Lower lobe of right lung (tissue), 2 donors: ENCODE results near the gene KLRF2. TPM values are rescaled to one million over a fixed set of nuclear protein-coding genes. Genes with fewer than 3 reads are reported as not detected.

Source experiments
- ATAC-seq, 2 donors: fragments of 200-7000 bp; cut with Tn5 transposase; one replicate each; pipeline ENCODE4 v1.9.1; 2020 to 2022; ENCODE audit warnings: mild to moderate bottlenecking in 2 of 2, moderate library complexity in 2 of 2
- DNase-seq: peaks from one replicate; pipeline ENCODE4 v3.0.0-alpha.2; 2020
- H3K27ac ChIP-seq: fragments of 200-600 bp; one replicate; pipeline ENCODE4 v1.8.0; 2022
- H3K27me3 ChIP-seq: fragments of 200-600 bp; one replicate; pipeline ENCODE4 v1.8.0; 2022; ENCODE audit warnings: low read depth
- H3K36me3 ChIP-seq: fragments of 200-600 bp; one replicate; pipeline ENCODE4 v1.8.0; 2022; ENCODE audit warnings: mild to moderate bottlenecking
- H3K4me1 ChIP-seq: fragments of 200-600 bp; one replicate; pipeline ENCODE4 v1.8.0; 2022
- H3K4me3 ChIP-seq: fragments of 200-600 bp; one replicate; pipeline ENCODE4 v1.8.0; 2022; ENCODE audit warnings: mild to moderate bottlenecking
- H3K9me3 ChIP-seq: fragments of 200-600 bp; one replicate; pipeline ENCODE4 v1.8.0; 2022
- intact Hi-C: fragments of 100-400 bp; cut with DNase I; formaldehyde crosslinking; loops from one replicate; pipeline ENCODE4 v1.11.0; 2022
- total RNA-seq: library from RNA; stranded (reverse); fragmentation: NEBNext Ultra II Directional; extraction: Animal tissue kit (Norgen Biotek cat#: 25700); gene quantifications from one replicate; pipeline ENCODE4 v1.2.1, GENCODE V29; 2021
- TF ChIP-seq, protein P1 (sequence below): fragments of 200-600 bp; IDR thresholded peaks from one replicate; pipeline ENCODE4 v1.8.0; 2022; ENCODE audit warnings: antibody characterized with exemption, mild to moderate bottlenecking
- donor health status: DM: no; HTN: yes; CAD: no; lungs with severe emphysema.

KLRF2 gene
- total RNA-seq, 1 donor from 2014 or later = not detected

DNA sequence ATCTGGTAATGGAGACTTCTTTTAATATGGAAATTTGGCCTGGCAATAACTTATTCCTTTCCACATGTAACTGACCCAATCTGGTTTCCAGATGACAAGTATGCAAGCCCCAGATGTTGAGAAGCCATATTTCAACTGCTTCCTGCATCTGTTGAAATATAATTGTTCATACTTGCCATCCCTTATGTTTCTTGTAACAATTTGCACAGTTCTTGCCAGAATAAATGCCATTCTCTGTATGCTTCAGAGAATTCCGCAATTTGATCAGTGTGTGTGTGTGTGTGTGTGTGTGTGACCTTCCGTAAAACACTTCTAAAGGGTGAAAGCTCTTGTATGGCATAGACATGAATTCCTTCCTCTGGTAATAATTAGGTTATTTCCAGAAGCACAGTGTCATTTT is 52.7 kb downstream of the KLRF2 start:
- ATAC-seq (no peak), DNase-seq (no peak)
- Histone ChIP-seq H3K27ac (no peak overlapping the region), H3K9me3 (no peaks in the 10 kb centered on the region), H3K36me3 (no peaks in the 10 kb centered on the region), H3K4me3 (no peak overlapping the region), H3K27me3 (no peaks in the 10 kb centered on the region), H3K4me1 (no peaks in the 10 kb centered on the region)
- TF ChIP-seq, protein P1, sequence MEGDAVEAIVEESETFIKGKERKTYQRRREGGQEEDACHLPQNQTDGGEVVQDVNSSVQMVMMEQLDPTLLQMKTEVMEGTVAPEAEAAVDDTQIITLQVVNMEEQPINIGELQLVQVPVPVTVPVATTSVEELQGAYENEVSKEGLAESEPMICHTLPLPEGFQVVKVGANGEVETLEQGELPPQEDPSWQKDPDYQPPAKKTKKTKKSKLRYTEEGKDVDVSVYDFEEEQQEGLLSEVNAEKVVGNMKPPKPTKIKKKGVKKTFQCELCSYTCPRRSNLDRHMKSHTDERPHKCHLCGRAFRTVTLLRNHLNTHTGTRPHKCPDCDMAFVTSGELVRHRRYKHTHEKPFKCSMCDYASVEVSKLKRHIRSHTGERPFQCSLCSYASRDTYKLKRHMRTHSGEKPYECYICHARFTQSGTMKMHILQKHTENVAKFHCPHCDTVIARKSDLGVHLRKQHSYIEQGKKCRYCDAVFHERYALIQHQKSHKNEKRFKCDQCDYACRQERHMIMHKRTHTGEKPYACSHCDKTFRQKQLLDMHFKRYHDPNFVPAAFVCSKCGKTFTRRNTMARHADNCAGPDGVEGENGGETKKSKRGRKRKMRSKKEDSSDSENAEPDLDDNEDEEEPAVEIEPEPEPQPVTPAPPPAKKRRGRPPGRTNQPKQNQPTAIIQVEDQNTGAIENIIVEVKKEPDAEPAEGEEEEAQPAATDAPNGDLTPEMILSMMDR = no peak
- intact Hi-C loops = no loop called here

DNA sequence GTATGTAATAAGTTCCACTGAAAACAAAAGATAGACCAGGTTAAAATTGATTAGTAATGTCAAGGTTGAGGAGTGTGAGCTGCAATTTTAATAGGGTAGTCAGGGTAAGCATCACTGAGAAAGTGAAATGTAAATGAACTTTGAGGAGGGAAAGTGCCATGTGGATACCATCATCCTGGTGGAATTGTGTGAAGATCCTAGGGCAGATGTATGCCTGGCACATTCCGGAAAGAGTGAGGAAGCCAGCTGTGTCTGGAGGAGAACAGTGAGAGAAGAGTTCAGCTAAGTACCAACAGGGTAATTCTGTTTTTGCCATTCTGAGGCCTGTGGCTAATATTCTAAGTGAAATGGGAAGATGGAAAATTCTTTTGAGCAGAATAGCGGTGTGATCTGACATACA is 53.7 kb downstream of the KLRF2 start:
- Histone ChIP-seq H3K27ac (no peak overlapping the region), H3K27me3 (no peaks in the 10 kb centered on the region), H3K4me3 (no peak overlapping the region), H3K4me1 (no peaks in the 10 kb centered on the region), H3K9me3 (no peaks in the 10 kb centered on the region), H3K36me3 (no peaks in the 10 kb centered on the region)
- intact Hi-C loops = no loop called here
- no peak for DNase-seq
- TF ChIP-seq, protein P1 = no peak
- no peak for ATAC-seq

DNA sequence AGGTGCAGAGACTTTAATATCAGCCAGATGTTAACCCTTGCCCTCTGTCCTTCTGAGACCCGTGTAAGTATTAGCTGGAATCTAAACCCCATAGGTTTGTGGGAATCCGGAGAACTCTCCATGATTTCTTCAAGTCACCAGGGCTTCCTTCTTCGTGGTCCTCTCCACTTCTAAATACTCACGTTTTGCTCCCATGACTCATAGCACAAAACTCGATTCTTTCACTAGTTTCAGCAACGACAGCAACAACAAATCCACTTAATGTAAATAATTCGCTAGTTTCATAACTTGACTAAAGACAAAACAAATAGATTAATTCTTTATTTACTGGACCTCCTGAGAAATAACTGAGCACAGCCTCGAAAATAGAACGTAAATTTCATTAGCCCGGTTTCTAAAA is 55.3 kb downstream of the KLRF2 start:
- H3K9me3 ChIP-seq = no peaks in the 10 kb centered on the region
- no peak overlapping the region for H3K27ac ChIP-seq
- no peaks in the 10 kb centered on the region for H3K4me1 ChIP-seq
- TF ChIP-seq, protein P1 = no peak
- H3K4me3 ChIP-seq = no peak overlapping the region
- no peak for ATAC-seq
- H3K27me3 ChIP-seq = no peaks in the 10 kb centered on the region
- no peaks in the 10 kb centered on the region for H3K36me3 ChIP-seq
- no peak for DNase-seq
- intact Hi-C loops = no loop called here

DNA sequence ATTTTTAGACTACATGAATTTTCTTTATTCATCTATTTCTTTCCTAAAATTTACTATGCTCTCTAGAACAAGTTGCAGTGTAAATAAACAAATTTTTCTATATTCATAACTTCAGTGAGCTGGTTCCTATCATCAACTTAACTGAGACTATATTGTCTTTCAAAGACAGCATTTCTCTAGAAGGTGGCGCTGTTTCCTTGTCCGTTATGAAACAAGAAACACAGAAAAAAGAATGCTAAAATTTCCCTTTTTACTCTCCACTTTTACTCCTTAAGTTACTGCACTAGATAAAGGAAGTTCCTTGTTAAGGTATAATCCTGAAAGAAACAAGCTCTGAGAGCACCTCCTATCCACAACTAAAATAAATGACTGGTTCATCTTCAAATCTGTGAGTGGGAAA is 59.1 kb downstream of the KLRF2 start:
- no peak overlapping the region for H3K4me3 ChIP-seq
- H3K4me1 ChIP-seq = no peaks in the 10 kb centered on the region
- no peaks in the 10 kb centered on the region for H3K9me3 ChIP-seq
- H3K27me3 ChIP-seq = peaks cover 3% of the 10 kb centered on the region
- intact Hi-C loops = no loop called here
- TF ChIP-seq, protein P1 = no peak
- no peak for DNase-seq
- H3K36me3 ChIP-seq = no peaks in the 10 kb centered on the region
- H3K27ac ChIP-seq = no peak overlapping the region
- ATAC-seq = no peak

DNA sequence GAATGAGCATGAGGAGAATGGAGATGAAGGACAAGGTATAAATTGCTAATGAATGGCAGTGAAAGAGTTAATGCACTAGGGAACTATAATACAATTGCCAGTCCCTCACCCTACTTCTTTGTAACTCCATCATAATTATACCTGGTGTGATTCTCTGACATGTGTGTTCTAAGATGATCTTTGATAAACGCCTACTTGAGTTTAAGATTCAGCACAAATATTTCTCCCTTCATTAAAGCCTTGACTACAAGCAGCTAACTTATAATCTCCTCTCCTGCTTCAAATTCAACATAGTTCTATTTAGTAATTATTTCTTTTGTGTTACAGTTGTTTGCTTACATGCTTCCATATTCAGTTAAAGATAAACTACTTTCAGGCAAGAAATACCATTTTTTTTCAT is 60.5 kb downstream of the KLRF2 start:
- DNase-seq (no peak), ATAC-seq (no peak)
- H3K36me3 ChIP-seq = no peaks in the 10 kb centered on the region
- intact Hi-C loops = no loop called here
- no peak overlapping the region for H3K4me3 ChIP-seq
- H3K4me1 ChIP-seq = no peaks in the 10 kb centered on the region
- H3K27ac ChIP-seq = no peak overlapping the region
- TF ChIP-seq, protein P1 = no peak
- H3K27me3 ChIP-seq = peaks cover 3% of the 10 kb centered on the region
- H3K9me3 ChIP-seq = no peaks in the 10 kb centered on the region

DNA sequence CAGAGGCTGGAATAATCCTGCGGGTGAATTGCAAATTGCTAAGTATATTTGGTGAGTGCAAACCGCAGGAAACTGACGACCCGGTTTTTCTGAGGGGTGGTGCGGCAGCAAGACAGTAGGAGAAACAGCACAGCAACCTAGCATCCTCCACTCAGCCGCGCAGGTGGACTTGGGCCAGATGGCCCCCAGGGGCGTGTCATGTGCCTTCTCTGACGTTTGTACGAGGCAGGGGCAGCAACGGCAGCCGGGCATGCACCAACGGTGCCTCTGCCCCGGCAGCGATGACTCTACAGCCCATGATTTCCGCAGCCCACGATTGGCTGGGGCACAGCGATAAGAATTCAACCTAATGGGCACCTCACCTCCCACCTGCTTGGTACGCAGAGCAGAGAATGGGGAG is 62.0 kb downstream of the KLRF2 start:
- Histone ChIP-seq H3K9me3 (no peaks in the 10 kb centered on the region), H3K4me3 (no peak overlapping the region), H3K27ac (no peak overlapping the region), H3K27me3 (peaks cover 3% of the 10 kb centered on the region), H3K36me3 (no peaks in the 10 kb centered on the region), H3K4me1 (no peaks in the 10 kb centered on the region)
- intact Hi-C loops = no loop called here
- DNase-seq (peak; percentile 42), ATAC-seq (no peak)
- TF ChIP-seq, protein P1 = no peak
